ENCODE measurements around the gene PRPF40B.

DNA sequence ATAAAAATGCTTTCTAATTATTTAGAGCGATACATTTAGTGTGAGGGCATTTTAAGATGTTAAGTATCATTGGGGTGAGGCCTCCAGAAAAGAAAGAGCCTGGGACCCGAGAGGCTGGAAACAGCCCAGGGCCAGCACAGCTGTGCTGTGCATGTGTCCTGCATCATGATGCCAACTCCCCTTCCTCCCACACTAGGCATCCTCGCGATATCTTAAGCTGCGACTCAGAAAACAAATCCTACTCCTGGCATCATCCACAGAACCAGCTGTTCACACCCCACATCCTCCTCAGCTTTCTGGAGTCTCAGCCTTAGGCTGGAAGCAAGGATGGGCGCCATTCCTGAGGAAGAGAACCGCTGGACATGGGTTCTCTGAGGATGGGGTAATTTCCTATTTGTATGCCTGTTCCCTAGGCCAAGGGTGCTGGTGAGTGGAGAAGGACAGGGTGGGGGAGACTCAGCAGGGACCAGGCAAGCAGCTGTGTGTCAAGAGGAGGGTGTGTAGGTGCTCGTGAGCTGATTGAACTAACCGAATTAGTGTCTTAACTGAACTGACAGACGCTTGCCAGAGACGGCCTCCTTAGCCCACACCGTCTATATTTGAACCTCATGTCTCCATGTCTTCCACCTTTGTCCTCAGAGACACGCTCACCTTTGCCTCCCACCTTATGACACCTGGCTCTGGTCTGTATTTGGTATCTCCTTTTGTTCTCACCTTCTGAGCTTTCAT, 39.8 kb upstream of the PRPF40B start:
- TF ChIP-seq POLR2A (IDR thresholded peaks at IDR 0.05; ENCODE audit: low read depth, low read length) (no peak), POLR2AphosphoS5 (IDR thresholded peaks at IDR 0.05; ENCODE audit: low read depth, low read length) (no peak), TAF1 (IDR thresholded peaks at IDR 0.05; ENCODE audit: borderline replicate concordance, low read depth, low read length) (no peak)
